Dedifferentiated amniotic fluid mesenchymal stem cell (primary cell): ENCODE results near the gene SPPL2B.
"Not testable (repeated sequence)": the region's sequence is repeated elsewhere in the genome, so short reads cannot be mapped to it uniquely, and the experiment has no call there.

Experiments
- DNase-seq: peaks from one replicate; pipeline ENCODE4 v3.0.0-alpha.2; 2016; ENCODE audit errors: extremely low spot score

The SPPL2B gene

GRCh38 chr19:2337329-2337707 is 8.8 kb downstream of the SPPL2B start:
- DNase-seq, result no peak

DNA sequence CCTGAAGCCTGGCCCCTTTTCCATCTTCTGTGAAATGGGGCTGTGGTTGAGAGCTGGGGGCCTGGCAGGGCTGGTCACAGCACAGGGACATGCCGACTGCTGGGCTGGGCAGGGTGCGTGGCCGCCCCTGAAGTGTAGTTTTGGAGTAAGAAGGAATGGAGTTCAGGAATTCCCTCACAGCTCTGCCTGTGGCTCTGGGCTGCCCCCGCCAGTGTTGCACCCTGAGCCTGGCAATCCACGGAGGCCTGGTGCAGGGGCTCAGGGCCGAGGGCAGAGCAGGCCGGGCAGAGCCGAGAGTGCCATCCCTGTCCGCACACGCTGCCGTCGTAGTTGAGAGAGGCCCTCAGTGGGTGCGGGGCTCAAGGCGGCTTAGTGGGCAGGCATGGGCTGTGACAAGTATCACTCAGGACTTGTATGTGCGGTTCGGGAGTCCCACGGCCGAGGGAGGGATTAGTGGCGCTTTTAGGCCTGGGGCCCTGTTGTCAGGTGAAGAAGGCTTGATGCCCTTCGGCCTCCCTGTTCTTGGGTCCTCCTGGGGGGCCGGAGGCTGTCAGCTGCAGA is 9.7 kb downstream of the SPPL2B start:
- DNase-seq, result no peak

DNA sequence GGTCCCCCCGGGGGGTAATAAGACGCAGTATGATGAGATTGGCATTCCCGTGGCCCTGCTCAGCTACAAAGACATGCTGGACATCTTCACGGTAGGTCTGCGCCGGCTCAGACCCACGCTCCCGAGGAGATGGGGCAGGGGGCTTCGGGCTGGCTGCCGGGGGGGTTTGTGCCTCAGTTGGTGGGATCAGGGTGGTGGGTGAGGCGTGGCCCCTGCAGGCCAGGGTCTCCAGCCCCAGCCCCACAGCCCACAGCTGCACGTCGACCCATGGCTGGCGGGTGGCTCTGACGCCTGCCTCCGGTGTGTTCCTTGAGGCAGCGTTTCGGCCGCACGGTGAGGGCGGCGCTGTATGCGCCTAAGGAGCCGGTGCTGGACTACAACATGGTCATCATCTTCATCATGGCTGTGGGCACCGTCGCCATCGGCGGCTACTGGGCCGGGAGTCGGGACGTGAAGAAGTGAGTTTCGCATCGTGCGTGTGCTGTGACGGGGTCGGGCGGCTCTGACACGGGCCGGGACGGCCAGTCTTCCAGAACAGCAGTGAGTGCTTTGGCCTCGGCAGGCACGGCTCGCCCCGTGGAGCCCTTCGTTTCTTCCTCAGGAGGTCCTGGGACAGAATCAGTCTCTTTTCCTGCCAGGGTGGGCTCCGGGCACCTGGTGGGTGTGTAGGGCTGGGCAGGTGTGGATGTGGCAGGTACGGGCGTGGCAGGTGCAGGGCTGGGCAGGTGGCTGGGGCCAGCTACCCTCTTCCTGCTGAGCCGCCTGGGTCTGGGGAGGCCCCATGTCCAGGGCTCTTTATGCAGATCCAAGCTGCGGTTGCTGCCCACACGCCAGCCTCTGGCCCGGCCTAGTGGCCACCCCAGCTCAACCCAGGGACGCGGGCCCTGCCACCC is 10.5 kb downstream of the SPPL2B start:
- DNase-seq, result no peak

- no peak for DNase-seq
Measured at GRCh38 chr19:2339644-2340310, 11.3 kb downstream of the SPPL2B start.

- DNase-seq, result no peak
Measured at GRCh38 chr19:2340496-2341243, 12.2 kb downstream of the SPPL2B start.

DNA sequence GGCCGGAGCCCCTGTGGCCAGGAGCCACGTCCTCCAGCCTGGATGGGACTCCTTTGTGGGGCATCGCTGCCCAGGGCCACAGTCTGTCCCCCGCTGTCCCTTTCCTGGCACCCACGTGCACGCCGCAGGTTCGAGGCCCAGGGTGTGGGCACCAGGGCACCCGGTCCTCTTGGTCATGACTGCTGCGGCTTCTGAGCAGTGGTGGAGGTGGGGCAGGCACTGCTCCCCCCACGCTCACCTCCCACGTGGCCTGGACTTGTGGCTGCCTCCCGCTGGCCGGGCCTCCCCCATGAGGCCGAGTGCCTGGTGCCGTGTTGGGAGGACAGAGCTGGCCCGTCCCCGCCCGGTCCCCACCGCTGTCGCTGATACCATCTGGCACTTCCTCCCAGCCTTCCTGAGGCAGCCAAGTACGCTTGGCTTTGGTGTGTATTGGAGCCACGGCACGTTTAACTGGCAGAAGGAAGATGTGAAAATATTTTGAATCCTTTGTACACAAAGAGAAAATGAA is 12.8 kb downstream of the SPPL2B start:
- DNase-seq, result no peak

- DNase-seq, result no peak
Measured at GRCh38 chr19:2341982-2342381, 13.5 kb downstream of the SPPL2B start.

- DNase-seq, result no peak
Measured at GRCh38 chr19:2342656-2343288, 14.3 kb downstream of the SPPL2B start.

DNA sequence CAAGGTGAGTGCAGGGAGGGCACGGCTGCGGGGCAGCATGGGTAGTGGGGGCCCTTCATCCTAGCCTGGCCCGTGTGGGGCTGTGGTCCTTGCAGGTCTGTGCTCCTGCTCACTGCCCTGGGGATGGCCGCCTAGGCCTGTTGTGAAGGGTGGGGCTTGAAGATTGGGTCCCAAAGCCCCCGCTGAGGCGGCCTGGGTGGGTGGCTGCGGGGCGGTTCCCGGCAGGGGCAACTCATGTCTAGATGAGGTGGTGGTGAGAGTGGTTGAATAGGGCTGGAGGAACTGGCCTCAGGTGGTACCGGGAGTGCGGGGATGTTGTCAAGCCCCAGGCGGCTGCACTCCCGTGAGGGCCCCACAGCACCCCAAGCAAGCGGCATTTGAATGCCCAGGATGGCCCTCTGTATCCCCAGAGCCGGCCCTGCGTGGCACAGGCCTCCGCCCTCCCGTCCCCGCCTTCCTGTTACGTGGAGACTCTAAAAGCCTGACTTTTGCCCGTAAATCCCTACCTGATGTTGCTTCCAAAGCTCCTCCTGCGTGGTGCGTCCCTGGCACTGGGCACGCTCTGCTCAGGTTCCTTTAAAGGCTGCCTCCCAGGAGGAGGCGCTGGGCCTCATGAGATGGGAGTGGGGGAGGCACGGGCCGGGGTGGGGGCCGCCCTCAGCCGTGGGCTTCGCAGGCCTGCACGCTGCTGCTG is 15.0 kb downstream of the SPPL2B start:
- DNase-seq, result no peak

DNA sequence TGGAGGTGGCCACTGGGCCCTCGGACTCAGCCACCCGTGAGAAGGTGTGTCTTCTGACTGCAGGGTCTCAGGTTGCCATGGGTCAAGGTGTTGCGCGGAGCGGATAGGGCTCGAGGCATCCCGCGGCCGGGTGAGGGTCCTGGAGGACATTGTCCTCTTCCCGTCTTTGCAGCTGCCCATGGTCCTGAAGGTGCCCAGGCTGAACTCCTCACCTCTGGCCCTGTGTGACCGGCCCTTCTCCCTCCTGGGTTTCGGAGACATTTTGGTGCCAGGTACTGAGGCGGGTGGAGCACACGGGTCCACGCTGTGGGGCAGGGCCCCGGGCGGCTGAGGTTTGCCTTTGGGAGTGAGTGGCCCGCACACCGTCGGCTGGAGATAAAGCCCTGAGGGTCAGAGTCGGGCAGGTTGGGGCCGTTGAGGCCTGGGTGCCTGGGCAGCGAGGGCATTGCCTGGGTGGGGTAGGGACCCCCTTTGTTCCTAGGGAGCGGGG is 15.9 kb downstream of the SPPL2B start:
- no peak for DNase-seq

GRCh38 chr19:2345076-2345475 is 16.6 kb downstream of the SPPL2B start:
- no peak for DNase-seq

DNA sequence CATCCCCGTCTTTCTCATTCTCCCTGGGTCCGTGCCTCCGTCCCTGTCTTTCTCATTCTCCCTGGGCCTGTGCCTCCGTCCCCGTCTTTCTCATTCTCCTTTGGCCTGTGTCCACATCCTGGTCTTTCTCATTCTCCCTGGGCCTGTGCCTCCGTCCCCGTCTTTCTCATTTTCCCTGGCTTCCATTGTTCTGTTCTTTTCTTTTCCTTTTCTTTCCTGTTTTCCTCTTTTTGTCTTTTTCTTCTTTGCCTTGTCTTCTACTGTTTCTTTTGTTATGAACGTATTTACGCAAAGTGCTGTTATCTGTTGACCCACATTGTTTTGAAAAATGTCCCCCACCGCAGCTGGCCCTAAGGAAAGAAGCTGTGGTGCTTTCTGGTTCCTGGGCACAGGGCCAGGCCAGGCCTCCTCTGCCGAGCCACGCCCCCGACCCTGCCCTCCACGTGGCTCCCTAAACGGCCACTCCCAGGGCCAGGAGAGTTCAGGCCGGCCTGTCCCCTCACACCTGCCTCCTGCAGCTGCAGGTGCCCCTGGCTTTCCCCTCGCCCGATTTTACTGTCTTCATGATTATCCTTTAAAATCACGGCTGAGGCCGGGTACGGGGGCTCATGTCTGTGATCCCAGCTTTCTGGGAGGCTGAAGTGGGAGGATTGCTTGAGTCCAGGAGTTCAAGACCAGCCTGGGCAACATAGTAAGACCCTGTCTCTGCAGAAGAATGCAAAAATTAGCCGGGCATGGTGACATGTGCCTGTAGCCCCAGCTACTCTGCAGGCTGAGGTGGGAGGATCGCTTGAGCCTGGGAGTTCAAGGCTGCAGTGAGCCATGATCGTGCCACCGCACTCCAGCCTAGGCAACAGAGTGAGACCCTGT is 17.5 kb downstream of the SPPL2B start:
- DNase-seq, result no peak

DNA sequence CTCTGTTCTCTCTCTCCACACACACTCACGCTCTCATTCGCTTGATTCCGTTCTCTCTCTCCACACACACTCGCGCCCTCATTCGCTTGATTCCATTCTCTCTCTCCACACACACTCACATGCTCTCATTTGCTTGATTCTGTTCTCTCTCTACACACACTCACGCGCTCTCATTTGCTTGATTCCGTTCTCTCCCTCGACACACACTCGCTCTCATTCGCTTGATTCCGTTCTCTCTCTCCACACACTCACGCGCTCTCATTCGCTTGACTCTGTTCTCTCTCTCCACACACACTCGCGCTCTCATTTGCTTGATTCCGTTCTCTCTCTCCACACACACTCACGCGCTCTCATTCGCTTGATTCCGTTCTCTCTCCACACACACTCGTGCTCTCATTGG is 21.3 kb downstream of the SPPL2B start:
- not testable (repeated sequence) for DNase-seq

GRCh38 chr19:2350656-2351055 is 22.2 kb downstream of the SPPL2B start:
- no peak for DNase-seq

DNA sequence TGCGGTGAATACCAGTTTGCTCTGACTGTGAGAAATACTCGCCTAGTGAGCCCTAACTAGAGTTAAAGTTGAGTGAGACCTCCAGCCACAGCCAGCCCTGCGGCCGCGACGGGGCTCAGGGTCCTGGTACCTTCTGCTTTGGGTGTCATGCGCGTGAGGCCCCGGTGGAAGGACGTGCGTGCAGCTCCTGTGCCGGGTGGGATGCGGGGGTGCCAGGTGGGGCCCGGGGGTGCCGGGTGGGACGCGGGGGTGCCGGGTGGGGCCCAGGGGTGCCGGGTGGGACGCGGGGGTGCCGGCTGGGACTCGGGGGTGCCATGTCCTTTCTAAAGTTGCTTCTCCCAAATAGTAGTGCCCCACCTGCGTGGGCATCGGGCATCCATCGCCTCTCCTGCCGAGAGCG is 23.1 kb downstream of the SPPL2B start:
- DNase-seq, result no peak

GRCh38 chr19:2352121-2352520 is 23.6 kb downstream of the SPPL2B start:
- DNase-seq, result no peak

- DNase-seq, result no peak
Measured at GRCh38 chr19:2353159-2353886, 24.8 kb downstream of the SPPL2B start.

GRCh38 chr19:2353887-2354592 is 25.6 kb downstream of the SPPL2B start:
- no peak for DNase-seq
